Activated B cell treated with CpG ODN at 0.5 μM for 24 hours (primary cell): ENCODE data around the gene PPP3R1. TPM values are rescaled to one million over a fixed set of nuclear protein-coding genes. Genes with fewer than 3 reads are reported as not detected.

Experiments used
- ATAC-seq: fragments of 200-7000 bp; cut with Tn5 transposase; one replicate; pipeline ENCODE4 v1.10.0; 2021; ENCODE audit warnings: low read depth, mild to moderate bottlenecking, moderate library complexity
- CTCF ChIA-PET: fragments of 350-600 bp; sonication (Branson Sonifier 250); formaldehyde crosslinking; loops from one replicate; lab custom pipeline; 2021; ENCODE audit warnings: antibody characterized with exemption; lab: Charles Lee
- POLR2A ChIA-PET: fragments of 350-600 bp; sonication (Branson Sonifier 250); formaldehyde crosslinking; loops from one replicate; lab custom pipeline; 2021; ENCODE audit warnings: antibody characterized with exemption; lab: Charles Lee
- DNase-seq: peaks from one replicate; pipeline ENCODE4 v3.0.0; 2022
- H3K27ac Mint-ChIP-seq: one replicate; pipeline ENCODE4 v1.8.0; 2020; ENCODE audit warnings: mixed read lengths
- H3K27me3 Mint-ChIP-seq: one replicate; pipeline ENCODE4 v1.8.0; 2021; ENCODE audit warnings: mixed read lengths
- H3K36me3 Mint-ChIP-seq: one replicate; pipeline ENCODE4 v1.8.0; 2021; ENCODE audit warnings: low read depth, mixed read lengths
- H3K4me1 Mint-ChIP-seq: one replicate; pipeline ENCODE4 v1.8.0; 2021; ENCODE audit warnings: mixed read lengths
- H3K4me3 Mint-ChIP-seq: one replicate; pipeline ENCODE4 v1.8.0; 2020; ENCODE audit warnings: mild to moderate bottlenecking, mixed read lengths
- H3K9me3 Mint-ChIP-seq: one replicate; pipeline ENCODE4 v1.8.0; 2020; ENCODE audit warnings: mixed read lengths
- CTCF ChIP-seq: fragments of 200-600 bp; IDR thresholded peaks from one replicate; pipeline ENCODE4 v1.8.0; 2022; ENCODE audit warnings: antibody characterized with exemption, mild to moderate bottlenecking
- intact Hi-C: fragments of 100-400 bp; cut with micrococcal nuclease; formaldehyde crosslinking; loops from one replicate; pipeline ENCODE4 v1.15.1; 2024
- total RNA-seq: library from RNA; stranded (reverse); gene quantifications from 2 replicates; pipeline ENCODE4 v1.2.3, GENCODE V29; 2022

Gene PPP3R1
- total RNA-seq, 1 donor from 2014 or later = 53.5 TPM

DNA sequence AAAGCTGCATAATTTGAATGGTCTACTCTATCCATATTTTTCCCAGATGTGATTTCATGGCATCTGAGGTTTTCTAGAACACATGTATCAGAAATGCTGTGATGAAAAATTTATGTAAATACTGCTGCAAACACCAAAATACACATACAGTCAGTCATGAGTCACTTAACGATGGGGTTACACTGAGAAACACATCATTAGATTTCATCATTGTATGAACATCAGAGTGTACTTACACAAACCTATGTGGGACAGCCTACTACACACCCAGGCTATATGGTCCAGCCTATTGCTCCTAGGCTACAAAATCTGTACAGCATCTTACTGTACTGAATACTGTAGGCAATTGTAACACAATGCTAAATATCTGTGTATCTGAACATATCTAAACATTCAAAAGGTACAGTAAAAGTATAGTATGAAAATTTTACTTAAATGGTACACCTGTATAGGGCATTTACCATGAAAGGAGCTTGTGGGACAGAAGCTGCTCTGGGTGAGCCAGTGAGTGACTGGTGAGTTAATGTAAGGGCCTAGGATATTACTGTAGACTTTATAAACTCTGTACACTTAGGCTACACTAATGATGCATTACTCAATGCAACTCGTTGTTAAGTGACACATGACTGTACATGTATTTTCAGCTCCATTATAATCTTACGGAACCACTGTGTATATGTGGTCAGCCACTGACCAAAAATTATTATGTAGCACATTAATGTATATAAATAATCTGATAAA is 61.2 kb downstream of the PPP3R1 start:
- ATAC-seq (no peak), DNase-seq (no peak)
- no peak for TF ChIP-seq CTCF

DNA sequence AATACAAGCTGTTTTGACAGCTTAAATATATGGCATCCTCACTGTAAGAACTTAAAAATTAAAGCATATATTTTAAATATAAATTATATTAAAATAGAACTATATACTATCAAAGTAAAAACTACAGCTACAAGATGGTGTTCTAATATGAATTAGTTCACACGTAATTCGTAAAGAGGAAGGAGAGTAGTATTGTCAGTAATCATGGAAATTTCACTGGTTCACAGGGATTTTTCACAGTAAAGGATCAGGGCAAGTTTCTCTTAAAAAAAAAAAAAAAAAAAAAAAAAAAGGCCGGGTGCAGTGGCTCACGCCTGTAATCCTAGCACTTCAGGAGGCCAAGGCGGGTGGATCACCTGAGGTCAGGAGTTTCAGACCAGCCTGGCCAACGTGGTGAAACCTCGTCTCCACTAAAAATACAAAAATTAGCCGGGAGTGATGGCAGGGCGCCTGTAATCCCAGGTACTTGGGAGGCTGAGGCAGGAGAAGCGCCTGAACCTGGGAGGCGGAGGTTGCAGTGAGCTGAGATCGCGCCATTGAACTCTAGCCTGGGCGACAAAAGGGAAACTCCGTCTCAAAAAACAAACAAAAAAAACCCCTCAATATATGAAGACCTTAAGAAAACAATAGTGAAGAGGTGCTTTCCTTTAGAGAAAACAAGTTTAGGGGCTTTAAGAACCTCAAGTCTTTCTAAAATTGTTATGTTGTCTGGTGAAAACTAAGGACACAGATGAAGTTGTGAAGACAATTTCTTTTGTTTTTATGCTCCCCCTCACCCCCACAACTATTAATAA is 62.1 kb downstream of the PPP3R1 start:
- no peak overlapping the region for H3K4me3 Mint-ChIP-seq
- H3K36me3 Mint-ChIP-seq = peaks cover 28% of the 10 kb centered on the region
- ChIA-PET CTCF (interaction anchor here (0.8 to 1.4 kb wide), 2 partner anchors 94 to 168 kb away, joined by 4 to 5 read pairs; no protein-coding TSS in a partner anchor), POLR2A (interaction anchor here (0.6 to 1.7 kb wide), 5 partner anchors 8 to 666 kb away, joined by 4 to 8 read pairs (median 5); no protein-coding TSS in a partner anchor)
- intact Hi-C loops = no loop called here
- ATAC-seq (no peak), DNase-seq (no peak)
- TF ChIP-seq CTCF = no peak
- no peaks in the 10 kb centered on the region for H3K27me3 Mint-ChIP-seq
- H3K27ac Mint-ChIP-seq = no peak overlapping the region
- peaks cover 45% of the 10 kb centered on the region for H3K4me1 Mint-ChIP-seq
- no peaks in the 10 kb centered on the region for H3K9me3 Mint-ChIP-seq

More for the DNA sequence above, 61.2 kb downstream of the PPP3R1 start:
- Mint-ChIP-seq H3K4me3 (no peak overlapping the region), H3K4me1 (peaks cover 49% of the 10 kb centered on the region), H3K27me3 (no peaks in the 10 kb centered on the region), H3K27ac (no peak overlapping the region), H3K36me3 (peaks cover 20% of the 10 kb centered on the region), H3K9me3 (no peaks in the 10 kb centered on the region)
- ChIA-PET POLR2A (interaction anchor here (0.6 kb wide), 1 partner anchor 16 kb away, joined by 5 read pairs; no protein-coding TSS in a partner anchor), CTCF (interaction anchor here (1.8 kb wide), 1 partner anchor 34 kb away, joined by 5 read pairs; no protein-coding TSS in a partner anchor)
- intact Hi-C loops = no loop called here

DNA sequence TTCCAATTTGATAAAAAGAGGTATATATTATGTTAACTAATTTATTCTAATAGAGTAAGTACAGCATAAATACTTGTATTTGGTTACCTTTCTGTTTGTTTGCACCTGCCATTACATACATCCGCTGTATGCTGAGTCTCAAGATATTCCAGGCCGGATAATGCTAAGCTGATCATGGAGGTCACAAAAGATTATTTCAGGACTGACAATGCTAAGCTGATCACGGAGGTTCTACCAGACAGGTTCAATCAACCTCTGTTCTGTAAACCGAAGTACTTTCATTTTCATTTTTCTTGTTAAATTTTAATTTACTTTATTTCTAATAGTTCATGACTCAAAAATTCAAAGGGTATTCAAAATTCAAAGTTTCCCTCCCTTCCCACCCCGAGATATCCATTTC is 63.5 kb downstream of the PPP3R1 start:
- ChIA-PET POLR2A (interaction anchor here (1.7 kb wide), 1 partner anchor 67 kb away, joined by 4 read pairs; no protein-coding TSS in a partner anchor), CTCF (interaction anchor here (0.6 to 1.8 kb wide), 4 partner anchors 24 to 169 kb away, joined by 3 to 8 read pairs (median 4); no protein-coding TSS in a partner anchor)
- Mint-ChIP-seq H3K9me3 (no peaks in the 10 kb centered on the region), H3K36me3 (peaks cover 35% of the 10 kb centered on the region), H3K27ac (no peak overlapping the region), H3K27me3 (no peaks in the 10 kb centered on the region), H3K4me1 (peaks cover 44% of the 10 kb centered on the region), H3K4me3 (no peak overlapping the region)
- DNase-seq = no peak
- ATAC-seq = no peak
- intact Hi-C loops = no loop called here
- no peak for TF ChIP-seq CTCF

GRCh38 chr2:68187329-68187728 is 65.0 kb downstream of the PPP3R1 start:
- Mint-ChIP-seq H3K36me3 (peaks cover 46% of the 10 kb centered on the region), H3K27ac (no peak overlapping the region), H3K27me3 (no peaks in the 10 kb centered on the region), H3K9me3 (no peaks in the 10 kb centered on the region), H3K4me1 (peaks cover 33% of the 10 kb centered on the region), H3K4me3 (no peak overlapping the region)
- intact Hi-C loops = loop anchor here (2.0 kb wide), 1 partner anchor 15 kb away; no protein-coding TSS in a partner anchor
- no peak for DNase-seq
- ChIA-PET CTCF (interaction anchor here (1.7 to 1.8 kb wide), 2 partner anchors 9 to 66 kb away, joined by 6 to 8 read pairs; no protein-coding TSS in a partner anchor), POLR2A (no interaction called here)
- ATAC-seq = no peak
- TF ChIP-seq CTCF = no peak
